Measurements from ENCODE around the gene CACNA1A.

Gene CACNA1A

DNA sequence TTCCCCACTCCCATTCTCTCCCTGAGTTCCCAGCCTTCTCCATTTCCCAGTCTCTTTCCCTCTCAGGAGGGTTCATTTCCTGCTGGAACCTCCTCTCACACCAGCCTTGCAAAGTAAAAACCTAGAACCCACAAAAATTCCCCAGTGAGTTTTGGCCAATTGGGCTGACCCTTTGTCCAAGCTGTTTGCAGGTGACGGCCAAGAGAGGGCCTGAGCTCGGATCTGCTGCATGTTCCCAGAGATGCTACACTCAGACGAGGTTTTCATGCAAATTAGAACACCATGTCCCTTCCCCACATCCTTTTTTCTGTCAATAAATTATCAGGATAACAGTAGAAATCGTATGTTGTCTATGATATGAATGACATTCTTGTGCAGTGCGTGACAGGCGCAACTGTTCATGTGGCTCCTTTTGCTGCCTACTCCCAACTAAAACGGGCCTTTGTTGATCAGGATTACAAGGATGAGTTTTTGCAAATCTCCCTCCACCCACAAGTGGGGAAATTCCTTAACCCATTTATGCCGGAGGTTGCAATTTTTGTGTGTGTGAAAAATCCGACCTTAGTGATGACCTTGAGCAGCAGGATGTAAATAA, 149.5 kb downstream of the CACNA1A start:
- no peak for DNase-seq

DNA sequence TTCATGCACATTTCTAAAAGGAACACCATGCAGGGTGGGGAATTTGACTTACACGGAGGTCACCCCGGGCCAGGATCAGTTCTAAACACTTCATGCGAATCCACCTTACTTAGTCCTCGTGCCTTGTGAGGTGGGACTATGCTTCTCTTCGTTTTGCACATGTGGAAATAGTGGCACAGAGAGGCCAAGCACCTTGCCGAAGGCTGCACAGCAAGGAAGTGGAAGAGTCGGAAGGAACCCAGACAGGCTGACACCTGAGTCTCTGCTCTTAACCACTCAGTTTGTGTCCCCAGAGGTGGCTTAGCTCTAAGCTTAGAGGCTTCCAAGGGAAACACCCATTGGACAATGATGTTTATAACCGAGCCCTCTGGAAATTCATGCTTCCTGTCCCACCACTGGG, 150.1 kb downstream of the CACNA1A start:
- no peak for DNase-seq

DNA sequence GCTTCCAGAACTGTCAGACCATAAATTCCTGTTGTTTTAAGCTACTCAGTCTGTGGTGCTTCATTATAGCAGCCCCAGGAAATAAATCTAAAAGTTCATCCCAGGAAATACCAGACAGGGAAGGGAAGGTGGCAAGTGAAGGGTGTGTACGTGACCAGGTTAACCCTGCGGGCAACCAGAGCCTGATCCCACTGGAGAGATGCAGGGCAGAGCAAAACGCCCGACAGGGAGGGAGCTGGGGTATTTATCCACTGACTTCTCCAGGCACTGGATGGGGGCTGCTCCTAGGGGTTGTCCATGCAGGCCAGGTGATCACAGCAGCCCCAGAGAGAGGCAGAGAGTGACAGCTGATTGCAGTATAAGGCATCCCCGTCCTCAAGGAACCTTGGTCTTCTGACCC, 150.9 kb downstream of the CACNA1A start:
- DNase-seq, result no peak

DNA sequence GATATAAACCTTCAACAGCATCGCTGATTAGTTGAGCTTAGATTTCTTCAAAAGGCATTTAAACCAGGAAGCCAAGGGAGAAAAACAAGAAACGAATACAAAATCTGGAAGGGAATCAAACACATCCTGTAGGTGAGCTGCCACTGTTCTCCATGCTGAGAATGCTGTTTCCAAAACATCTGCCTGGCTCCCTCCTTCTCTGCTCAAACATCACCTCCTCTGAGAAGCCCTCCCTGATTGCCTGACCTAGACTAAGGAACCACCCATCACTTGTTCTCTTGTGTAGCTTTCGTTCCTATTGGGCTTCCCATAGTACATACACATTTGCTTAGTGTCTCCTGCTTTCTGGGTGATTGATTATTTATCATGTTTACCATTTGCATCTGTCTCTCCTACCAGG, 152.7 kb downstream of the CACNA1A start:
- no peak for DNase-seq

DNA sequence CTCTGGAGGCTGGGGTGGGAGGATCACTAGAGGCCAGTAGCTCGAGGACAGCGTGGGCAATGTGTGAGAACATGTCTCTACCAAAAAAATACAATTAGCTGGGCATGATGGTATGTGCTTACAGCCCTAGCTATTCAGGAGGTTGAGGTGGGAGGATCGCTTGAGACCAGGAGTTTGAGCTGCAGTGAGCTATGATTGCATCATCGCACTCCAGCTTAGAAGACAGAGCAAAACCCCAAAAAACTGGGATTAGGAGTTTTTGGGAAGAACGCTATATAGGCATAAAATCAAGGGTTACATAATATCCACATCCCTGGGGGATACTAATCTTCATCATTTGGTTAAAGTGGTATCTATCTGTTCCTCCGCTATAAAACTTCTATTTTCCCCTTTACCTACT, 155.5 kb downstream of the CACNA1A start:
- DNase-seq, result no peak

DNA sequence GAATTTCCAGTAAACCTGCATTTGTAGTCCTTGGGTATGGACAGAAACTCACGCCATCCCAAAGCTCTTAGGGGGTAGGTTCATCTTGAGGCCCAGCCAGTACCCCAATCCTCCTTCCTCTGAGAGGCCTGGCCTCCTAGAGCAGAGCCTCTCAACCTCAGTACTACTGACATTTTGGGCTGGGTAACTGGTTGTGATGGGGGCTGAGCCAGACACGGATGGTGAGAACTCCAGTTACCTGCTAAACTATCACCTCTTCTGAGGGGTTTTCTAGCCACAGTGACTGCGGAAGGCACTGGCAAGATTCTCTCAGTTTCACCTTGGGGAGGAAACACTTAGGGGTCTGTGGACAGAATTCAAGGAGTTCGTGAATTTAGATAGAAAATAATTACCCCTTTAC, 156.2 kb downstream of the CACNA1A start:
- DNase-seq, result no peak

DNA sequence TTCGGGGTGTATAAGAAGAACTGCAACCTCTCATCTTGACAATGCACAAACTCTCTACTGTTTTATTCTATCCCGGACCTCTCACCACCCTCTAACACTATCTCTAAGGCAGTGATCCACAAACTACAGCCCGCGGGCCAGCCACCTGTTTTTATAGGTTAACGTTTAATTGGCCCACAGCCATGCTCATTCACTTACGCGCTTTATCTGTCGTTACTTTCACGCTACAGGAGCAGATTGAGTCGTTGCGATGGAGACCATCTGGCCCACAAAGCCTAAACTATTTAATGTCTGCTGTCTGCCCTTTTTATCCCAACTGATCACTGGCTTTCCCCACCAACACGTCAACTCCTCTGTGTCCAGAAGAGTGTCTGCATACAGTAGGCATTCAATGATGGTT, 158.9 kb downstream of the CACNA1A start:
- no peak for DNase-seq

DNA sequence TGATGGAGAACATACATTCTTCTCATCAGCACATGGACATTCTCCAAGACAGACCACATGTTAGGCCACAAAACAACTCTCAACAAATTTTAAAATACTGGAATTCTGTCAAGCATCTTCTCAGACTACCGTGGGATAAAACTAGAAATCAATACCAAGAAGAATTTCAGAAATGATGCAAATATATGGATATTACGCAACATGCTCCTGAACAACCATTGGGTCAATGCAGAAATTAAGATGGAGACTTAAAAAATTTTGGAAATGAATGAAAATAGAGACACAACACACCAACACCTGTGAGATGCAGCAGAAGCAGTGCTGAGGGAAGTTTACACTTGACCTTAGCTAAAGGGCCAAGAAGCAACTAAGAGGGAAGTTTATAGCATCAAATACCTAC, 162.8 kb downstream of the CACNA1A start:
- DNase-seq, result no peak

DNA sequence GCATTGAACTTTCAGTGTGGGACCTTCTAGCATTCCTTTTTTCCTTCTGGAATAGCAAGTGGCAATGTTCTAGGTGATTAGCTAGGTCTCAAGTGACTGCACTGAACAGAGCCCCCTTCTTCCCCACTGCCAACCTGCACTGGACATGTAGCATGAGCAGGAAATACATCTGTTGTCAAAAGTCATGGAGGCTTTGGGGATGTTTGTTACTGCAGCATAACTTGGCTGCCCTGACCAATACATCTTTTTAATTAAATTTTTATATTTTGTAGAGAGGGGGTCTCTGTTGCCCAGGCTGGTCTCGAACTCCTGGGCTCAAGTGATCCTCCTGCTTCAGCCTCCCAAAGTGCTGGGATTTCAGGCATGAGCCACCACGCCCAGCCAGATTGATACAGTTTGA, 163.6 kb downstream of the CACNA1A start:
- no peak for DNase-seq

DNA sequence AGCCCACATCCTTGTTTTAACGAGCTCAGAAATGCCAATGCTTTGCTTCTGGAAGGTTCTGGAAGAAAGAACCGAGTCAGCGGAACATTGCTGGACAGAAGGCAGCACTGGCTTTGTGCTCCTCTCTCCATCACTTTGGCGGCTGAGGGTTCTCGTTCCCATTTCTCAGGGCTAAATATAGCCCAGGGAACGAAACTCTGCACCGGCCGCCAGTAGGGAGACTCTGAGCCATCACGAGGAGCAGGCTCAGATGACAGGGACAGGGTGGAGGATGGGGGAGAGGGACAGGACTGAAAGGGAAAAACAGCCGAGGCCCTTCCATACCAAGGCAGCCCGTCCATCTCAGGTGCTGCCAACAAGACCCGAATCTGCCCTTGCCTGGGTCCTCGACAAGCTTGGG, 166.4 kb downstream of the CACNA1A start:
- DNase-seq, result no peak

DNA sequence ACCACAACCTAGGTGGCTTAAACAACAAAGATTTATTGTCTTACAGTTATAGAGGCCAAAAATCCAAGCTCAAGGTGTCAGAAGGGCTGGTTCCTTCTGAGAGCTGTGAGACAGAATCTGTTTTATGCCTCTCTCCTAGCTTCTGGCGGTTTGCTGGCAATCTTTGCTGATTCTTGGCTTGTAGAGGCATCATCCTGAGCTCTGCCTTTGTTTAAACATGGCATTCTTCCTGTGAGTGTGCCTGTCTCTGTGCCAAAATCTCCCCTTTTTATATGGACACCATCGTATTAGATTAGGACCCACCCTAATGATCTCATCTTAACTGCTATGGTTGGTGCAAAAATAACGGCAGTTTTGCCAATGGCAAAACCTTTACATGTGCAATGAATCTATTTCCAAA, 169.1 kb downstream of the CACNA1A start:
- no peak for DNase-seq

DNA sequence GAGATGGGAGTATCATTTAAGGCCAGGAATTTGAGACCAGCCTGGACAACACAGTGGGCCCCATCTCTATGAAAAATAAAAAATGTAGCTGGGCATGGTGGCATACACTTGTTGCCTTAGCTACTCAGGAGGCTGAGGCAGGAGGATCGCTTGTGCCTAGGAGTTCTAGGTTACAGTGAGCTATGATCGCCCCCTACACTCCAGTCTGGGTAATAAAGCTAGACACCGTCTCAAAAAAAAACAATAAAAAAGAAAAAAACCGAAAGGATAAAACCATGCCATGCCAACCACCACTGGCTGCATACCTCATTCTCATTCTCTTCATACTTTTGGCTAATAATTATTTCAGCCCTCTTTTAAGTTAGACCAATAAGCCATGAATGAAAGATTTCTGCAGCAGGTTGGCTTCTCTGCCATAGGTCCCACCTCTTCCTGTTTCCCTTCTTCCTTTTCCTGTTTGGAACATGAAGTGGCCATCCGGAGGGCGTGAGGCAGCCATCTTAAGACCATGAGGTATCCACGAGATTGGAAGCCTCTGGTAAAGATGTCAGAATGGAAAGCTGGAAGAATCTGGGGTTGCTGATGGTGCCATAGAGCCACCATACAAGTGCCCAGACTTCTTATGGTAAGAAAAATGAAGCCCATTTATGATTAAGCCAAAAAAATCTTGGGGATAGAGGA, 171.3 kb downstream of the CACNA1A start:
- no peak for DNase-seq

DNA sequence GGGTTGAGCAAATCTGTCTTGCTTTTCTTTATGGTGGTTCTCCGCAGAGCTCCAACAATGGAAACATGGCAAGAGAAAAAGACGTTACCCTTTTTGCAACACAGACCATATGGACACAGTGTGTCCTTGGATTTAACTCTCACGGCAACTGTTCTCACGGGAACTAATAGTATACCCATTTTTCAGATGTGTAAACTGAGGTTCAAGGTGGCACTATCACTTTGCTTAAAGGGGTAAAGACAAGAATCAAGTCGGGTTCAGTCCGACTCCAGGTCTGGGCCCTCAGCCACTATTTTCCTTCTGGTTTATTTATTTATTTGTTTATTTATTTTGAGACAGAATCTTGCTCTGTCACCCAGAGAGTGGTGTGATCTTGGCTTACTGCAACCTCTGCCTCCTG, 176.0 kb downstream of the CACNA1A start:
- no peak for DNase-seq

DNA sequence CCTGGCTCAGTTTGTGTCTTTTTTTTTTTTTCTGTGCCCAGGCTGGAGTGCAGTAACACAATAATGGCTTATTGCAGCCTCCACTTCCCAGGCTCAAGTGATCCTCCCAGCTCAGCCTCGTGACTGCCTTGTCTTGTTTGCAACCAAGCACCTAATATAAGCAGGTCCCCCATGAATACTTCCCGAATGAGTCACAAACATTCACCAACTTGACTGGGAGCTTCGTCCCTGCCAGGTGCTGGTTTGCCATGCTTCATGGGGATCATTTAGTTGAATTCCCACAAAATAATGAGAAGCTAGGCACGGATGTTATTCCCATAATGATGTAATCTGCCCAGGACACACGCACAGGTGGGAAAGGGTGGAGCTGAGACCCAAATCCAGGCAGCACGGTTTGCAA, 176.5 kb downstream of the CACNA1A start:
- no peak for DNase-seq

DNA sequence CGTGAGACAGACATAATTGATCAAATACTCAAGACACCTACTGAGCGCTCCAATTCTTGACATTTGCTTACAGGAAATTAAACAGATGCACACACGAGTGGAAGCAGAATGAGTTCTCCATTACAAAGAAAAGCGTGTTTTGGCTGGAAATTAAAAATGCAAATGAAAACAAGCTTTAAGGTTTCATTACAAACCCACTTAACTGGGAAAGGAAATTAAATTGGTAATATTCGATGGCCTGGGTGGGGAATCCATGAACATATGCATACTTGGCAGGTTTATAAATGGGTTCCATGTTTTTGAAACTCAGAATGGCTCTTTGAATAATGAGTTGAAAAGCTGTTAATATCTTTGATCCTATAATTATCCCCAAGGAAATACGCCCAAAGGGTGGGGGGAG, 178.0 kb downstream of the CACNA1A start:
- no peak for DNase-seq

DNA sequence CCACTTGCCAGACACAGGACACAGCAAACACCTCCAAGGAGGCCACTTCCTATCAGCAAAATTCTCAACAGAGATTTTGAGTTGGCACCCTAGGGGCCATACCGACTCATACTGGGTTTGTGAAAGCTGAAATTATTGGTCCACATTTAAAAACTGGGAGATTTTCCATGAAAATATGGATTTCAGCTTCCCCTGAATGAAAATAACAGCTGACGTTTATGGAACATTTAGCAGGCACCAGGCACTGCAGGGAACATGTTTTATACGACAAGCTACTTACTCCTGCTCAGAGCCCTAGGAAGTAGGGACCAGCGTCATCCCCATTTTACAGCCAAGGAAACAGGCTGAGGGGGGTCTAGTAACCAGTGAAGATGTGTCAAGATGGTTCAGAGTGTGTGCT, 186.8 kb downstream of the CACNA1A start:
- DNase-seq, result no peak

DNA sequence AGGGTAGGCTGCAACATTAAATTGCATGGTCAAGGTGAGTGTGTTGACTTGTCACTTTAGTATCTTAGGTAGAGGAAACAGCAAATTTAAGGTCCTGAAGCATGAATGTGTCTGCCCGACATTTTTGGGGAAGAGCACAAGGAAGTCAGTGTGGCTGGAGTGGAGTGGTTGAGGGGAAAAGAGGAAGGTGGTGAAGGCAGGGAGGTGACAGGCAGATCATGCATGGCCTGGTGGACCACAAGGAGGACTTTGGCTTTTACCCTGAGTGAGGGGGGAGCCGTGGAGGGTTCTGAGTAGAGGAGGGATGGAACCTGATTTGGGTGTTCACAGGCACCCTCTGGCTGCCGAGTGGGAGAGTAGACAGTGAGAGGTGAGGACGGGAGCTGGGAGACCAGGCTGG, 188.1 kb downstream of the CACNA1A start:
- DNase-seq, result no peak

DNA sequence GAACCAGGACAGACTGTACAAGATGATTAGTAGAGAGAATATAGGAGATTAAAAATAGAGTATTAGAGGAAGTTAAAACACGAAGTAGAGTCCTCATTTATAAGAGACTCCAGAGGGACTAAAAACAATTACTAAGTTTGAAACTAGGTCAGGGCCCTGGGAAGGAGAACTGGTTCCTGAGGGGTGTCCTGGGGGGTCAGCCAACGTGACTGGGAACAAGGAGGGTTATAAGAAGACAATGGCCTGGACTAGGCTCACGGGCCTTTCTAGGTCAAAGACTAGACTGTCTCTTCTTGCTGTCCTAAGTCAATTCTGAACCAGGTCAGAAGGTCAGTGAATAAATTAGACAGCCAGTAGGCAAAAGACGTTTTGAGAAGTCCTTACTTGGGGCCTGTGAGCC, 190.8 kb downstream of the CACNA1A start:
- no peak for DNase-seq

DNA sequence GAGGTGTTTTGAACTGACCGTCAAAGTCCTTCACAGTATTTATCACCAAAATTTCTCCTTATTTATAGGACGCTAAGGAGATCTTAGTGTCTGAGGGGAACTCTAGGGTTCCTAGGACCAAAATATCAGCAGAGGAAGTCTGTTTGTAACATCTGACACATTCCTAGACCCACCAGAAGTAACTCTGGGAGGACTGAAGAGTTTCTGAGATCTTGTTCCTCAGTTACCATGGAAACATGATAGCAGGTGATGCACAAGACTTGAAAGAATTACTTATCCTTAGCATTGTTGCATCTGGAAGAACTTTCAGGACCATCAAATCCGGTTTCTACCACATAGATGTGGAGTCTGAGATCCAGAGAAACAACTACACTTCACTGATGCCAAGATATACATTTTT, 191.5 kb downstream of the CACNA1A start:
- no peak for DNase-seq

DNA sequence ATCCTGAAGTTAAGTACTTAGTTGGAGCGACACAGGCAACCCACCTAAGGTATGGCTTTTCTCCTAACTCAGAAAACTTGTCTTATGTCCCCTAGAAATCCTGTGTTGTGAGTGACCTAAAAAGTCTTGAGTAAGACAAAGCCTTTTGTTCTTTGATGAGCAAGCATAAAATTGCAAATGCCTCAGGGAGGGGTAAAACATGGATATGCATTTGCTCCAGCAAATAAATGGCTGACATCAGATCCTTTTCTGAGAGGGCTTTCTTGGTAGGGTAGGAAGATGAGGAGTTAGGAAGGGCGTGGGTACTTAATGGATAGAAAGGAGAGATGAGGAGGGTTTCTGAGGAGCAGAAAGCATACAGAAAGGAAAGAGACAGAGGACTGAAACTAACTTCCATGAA, 192.4 kb downstream of the CACNA1A start:
- DNase-seq, result no peak

DNA sequence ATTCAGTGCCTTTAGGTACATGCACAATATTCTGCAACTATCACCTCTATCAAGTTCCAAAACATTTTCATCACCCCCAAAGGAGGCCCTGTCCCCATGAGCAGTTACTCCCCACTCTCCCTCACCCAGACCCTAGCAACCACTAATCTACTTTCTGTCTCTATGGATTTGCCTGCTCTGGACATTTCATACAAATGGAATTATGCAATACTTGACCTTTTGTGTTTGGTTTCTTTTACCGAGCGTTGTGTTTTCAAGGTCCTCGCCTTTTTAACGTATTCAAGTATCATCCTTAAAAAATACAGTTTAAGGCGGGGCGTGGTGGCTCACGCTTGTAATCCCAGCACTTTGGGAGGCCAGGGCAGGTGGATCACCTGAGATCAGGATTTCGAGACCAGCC, 196.4 kb downstream of the CACNA1A start:
- DNase-seq, result no peak

DNA sequence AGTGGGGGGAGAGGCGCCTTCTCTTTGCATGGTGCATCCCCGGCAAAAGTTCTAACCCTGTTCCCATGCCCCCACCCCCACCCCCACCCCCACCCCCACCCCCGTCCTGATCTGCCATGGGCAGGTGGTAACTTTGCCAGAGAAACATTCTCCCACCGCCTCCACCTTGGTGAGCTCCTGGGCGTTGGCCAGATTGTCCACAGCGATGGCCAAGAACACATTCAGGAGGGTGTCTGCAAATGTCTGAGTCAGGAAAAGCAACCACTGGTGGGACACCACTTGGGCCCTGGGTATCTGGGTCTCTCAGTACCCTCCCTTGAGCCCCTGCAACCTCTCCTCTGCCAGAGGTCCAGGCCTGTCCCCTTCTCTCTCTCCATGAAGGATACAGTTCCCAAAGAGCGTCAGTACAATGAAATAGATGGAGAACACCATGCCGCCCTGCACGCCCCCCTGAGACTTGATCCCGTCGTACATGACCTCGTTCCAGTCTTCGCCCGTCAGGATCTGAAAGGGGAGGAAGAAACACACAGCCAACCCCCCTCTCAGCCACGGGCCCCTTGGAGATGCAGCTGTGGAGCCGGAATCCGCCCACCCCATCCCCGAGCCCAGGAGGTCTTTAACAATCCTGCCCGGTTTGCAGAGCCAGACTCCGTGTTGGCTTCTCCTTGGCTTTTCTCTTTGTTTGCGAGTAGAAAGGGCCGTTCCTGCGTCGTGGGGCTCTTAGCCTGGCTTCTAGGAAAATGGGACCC, 202.7 kb downstream of the CACNA1A start:
- no peak for DNase-seq

DNA sequence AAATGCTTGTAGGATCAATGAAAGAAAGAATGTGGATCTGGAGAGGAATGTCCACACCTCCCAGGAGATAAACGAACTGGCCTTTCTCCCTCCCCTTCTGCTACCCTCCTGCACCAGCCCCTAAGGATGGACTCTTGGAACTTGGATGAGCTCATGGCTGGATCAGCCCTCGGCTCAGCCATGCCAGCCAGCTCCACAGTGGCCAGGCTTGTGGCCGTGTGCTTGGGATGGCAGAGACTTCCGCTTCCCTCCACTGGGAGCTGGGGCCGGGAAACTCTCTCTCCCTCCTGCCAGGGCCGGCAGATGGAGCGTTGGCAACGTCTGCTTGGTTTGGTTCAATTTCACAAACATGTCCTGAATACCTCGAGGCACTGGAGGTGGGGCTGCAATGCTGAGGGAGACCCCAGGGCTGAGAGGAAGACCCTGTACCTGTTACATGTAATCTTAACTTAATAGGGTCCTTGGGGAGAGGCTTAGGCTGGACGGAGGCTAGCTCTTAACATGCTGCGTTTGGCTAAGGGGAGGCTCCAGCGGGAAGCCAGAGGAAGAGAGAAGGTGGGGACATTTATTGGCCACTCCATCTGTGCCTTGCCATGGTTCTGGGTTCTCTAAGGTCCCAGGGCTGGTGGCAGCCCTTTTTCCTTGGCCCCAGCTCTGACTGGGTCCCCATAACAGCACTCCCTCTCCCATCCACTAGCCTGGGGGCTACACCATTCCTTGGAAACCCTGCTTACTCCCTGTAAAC, 203.6 kb downstream of the CACNA1A start:
- no peak for DNase-seq
